Keratinocyte (primary cell): ENCODE measurements around the gene CTF1.

Experiments
- EZH2 ChIP-seq: IDR thresholded peaks from one replicate; pipeline ENCODE4 v1.6.1; 2012; ENCODE audit warnings: inconsistent platforms, mild to moderate bottlenecking, low read length, moderate library complexity
- TF ChIP-seq, protein P1 (sequence below), 3 experiments: IDR thresholded peaks in 1 of 3; conservative IDR thresholded peaks in 1 of 3; optimal IDR thresholded peaks in 1 of 3; 2 replicates in 2 of 3; 3 replicates in 1 of 3; pipeline versions ENCODE3 to v1.5.1; 2011; ENCODE audit warnings: low read length in 3 of 3, mild to moderate bottlenecking in 3 of 3, moderate library complexity in 2 of 3, control low read depth in 1 of 3, inconsistent platforms in 1 of 3; ENCODE audit not compliant: insufficient read depth in 2 of 3; ENCODE audit errors: extremely low read depth in 1 of 3

DNA sequence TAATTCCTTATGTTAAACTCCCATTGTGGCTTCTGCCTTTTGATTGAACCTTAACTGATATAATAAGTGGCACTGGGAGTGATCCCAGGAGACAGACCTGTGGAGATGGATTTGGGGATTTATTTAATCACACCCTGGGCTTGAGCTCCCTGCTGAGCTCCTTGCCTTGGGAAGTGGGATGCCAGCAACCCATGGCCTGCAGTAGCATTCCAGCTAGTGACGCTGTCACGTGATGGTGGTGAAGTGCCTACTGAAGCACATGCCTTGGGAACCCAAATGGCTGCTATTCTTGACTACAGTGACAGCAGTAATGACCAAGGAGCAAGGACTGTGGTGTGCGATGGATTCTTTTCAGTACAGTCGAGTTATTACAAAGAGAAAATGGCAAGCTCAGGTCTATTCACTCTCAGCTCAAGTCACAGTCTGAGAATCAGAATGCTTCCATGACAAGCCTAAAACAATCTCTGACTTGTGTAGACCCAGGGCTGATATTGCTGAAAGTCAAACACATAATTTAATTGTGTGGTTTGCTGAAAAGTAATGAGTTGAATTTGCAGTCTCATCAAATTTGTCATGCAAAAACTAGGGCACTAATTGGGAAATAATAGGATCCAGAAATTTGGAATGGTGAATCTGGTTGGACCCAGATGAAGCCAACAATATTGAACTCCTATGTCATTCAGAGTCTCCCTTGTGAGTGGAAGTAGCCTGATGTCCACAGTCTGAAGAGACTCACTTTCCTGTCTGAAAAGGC is 49.6 kb upstream of the CTF1 start:
- TF ChIP-seq, protein P1, sequence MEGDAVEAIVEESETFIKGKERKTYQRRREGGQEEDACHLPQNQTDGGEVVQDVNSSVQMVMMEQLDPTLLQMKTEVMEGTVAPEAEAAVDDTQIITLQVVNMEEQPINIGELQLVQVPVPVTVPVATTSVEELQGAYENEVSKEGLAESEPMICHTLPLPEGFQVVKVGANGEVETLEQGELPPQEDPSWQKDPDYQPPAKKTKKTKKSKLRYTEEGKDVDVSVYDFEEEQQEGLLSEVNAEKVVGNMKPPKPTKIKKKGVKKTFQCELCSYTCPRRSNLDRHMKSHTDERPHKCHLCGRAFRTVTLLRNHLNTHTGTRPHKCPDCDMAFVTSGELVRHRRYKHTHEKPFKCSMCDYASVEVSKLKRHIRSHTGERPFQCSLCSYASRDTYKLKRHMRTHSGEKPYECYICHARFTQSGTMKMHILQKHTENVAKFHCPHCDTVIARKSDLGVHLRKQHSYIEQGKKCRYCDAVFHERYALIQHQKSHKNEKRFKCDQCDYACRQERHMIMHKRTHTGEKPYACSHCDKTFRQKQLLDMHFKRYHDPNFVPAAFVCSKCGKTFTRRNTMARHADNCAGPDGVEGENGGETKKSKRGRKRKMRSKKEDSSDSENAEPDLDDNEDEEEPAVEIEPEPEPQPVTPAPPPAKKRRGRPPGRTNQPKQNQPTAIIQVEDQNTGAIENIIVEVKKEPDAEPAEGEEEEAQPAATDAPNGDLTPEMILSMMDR (optimal IDR thresholded peaks at IDR 0.05 in 1 of 3, IDR thresholded peaks at IDR 0.05 in 1 of 3, conservative IDR thresholded peaks at IDR 0.05 in 1 of 3; ENCODE audit: extremely low read depth in 1 of 3, insufficient read depth in 2 of 3, low read length in 3 of 3): no peak
- TF ChIP-seq EZH2: no peak
